LoVo (cell line): Measurements from ENCODE around the gene ST3GAL2.
"Not testable (repeated sequence)": the region's sequence is repeated elsewhere in the genome, so short reads cannot be mapped to it uniquely, and the experiment has no call there.

Source experiments
- DNase-seq: peaks from one replicate; pipeline ENCODE4 v3.0.0-alpha.2; 2016; ENCODE audit warnings: low spot score

ST3GAL2 gene

GRCh38 chr16:70386289-70386986 is 52.5 kb downstream of the ST3GAL2 start:
- not testable (repeated sequence) for DNase-seq

GRCh38 chr16:70383421-70383960 is 55.4 kb downstream of the ST3GAL2 start:
- no peak for DNase-seq

GRCh38 chr16:70381604-70382342 is 57.1 kb downstream of the ST3GAL2 start:
- no peak for DNase-seq

- DNase-seq, result peak; percentile 99
These were observed 57.8 kb downstream of the ST3GAL2 start for GRCh38 chr16:70380919-70381603.

- peak; percentile 50 for DNase-seq
These were observed 58.5 kb downstream of the ST3GAL2 start for GRCh38 chr16:70380248-70380918.

GRCh38 chr16:70378869-70379493 is 59.9 kb downstream of the ST3GAL2 start:
- no peak for DNase-seq

- DNase-seq, result no peak
These were observed 61.1 kb downstream of the ST3GAL2 start for GRCh38 chr16:70377782-70378181.

GRCh38 chr16:70375636-70376611 is 63.0 kb downstream of the ST3GAL2 start:
- DNase-seq, result no peak

GRCh38 chr16:70374213-70374612 is 64.7 kb downstream of the ST3GAL2 start:
- DNase-seq, result no peak

- no peak for DNase-seq
These were observed 65.8 kb downstream of the ST3GAL2 start for GRCh38 chr16:70372921-70373728.

GRCh38 chr16:70370924-70371323 is 68.0 kb downstream of the ST3GAL2 start:
- DNase-seq, result no peak

- DNase-seq, result not testable (repeated sequence)
These were observed 68.8 kb downstream of the ST3GAL2 start for GRCh38 chr16:70370145-70370544.

GRCh38 chr16:70364399-70364798 is 74.5 kb downstream of the ST3GAL2 start:
- no peak for DNase-seq

GRCh38 chr16:70359552-70359951 is 79.3 kb downstream of the ST3GAL2 start:
- DNase-seq, result no peak

- no peak for DNase-seq
These were observed 89.1 kb downstream of the ST3GAL2 start for GRCh38 chr16:70349783-70350182.

- no peak for DNase-seq
These were observed 89.9 kb downstream of the ST3GAL2 start for GRCh38 chr16:70348991-70349390.

- no peak for DNase-seq
These were observed 93.1 kb downstream of the ST3GAL2 start for GRCh38 chr16:70345840-70346239.

GRCh38 chr16:70342016-70342415 is 96.9 kb downstream of the ST3GAL2 start:
- no peak for DNase-seq

GRCh38 chr16:70341600-70341999 is 97.3 kb downstream of the ST3GAL2 start:
- no peak for DNase-seq

GRCh38 chr16:70337814-70338213 is 101.1 kb downstream of the ST3GAL2 start:
- no peak for DNase-seq
